HepG2 (cell line): ENCODE results near the gene PPIL3. TPM values are rescaled to one million over a fixed set of nuclear protein-coding genes. Genes with fewer than 3 reads are reported as not detected.
A peak's percentile ranks its signal among the peaks of the same experiment; 100 is the strongest.

Experiments
- ARHGAP35 ChIP-seq: sonication (generic); formaldehyde crosslinking; IDR thresholded peaks from 2 replicates; pipeline ENCODE4 v1.9.0; 2022; ENCODE audit warnings: mild to moderate bottlenecking, inconsistent platforms, moderate library complexity, missing genetic modification reagents, borderline replicate concordance
- FOXK1 ChIP-seq: sonication (generic); formaldehyde crosslinking; IDR thresholded peaks from 2 replicates; pipeline ENCODE4 v1.4.0; 2020; ENCODE audit warnings: low read depth, missing genetic modification reagents, borderline replicate concordance
- KAT2B ChIP-seq: fragments of 150-350 bp; IDR thresholded peaks from 2 replicates; pipeline ENCODE4 v1.6.1; 2014; ENCODE audit warnings: low read depth, low read length, borderline replicate concordance
- KLF15 ChIP-seq: sonication (generic); formaldehyde crosslinking; IDR thresholded peaks from 2 replicates; pipeline ENCODE4 v1.8.1; 2023; ENCODE audit warnings: borderline replicate concordance, mild to moderate bottlenecking, inconsistent platforms, missing genetic modification reagents, mixed read lengths
- MED13 ChIP-seq: sonication (generic); formaldehyde crosslinking; IDR thresholded peaks from 2 replicates; pipeline ENCODE4 v1.5.0; 2020; ENCODE audit warnings: missing genetic modification reagents
- POLR2G ChIP-seq: fragments of 200-400 bp; formaldehyde crosslinking; IDR thresholded peaks from 2 replicates; pipeline ENCODE4 v1.6.1; 2018; ENCODE audit warnings: mild to moderate bottlenecking, low read depth, low read length, moderate library complexity
- SKI ChIP-seq: fragments of 450-650 bp; IDR thresholded peaks from one replicate; pipeline ENCODE4 v1.6.1; 2018; ENCODE audit warnings: mild to moderate bottlenecking; ENCODE audit not compliant: partially characterized antibody
- SNAI1 ChIP-seq: sonication (generic); formaldehyde crosslinking; IDR thresholded peaks from 2 replicates; pipeline ENCODE4 v1.5.0; 2020; ENCODE audit warnings: mild to moderate bottlenecking, missing genetic modification reagents, borderline replicate concordance
- ZNF121 ChIP-seq: sonication (generic); formaldehyde crosslinking; IDR thresholded peaks from 2 replicates; pipeline ENCODE4 v1.5.0; 2020; ENCODE audit warnings: mild to moderate bottlenecking, missing genetic modification reagents
- ZSCAN22 ChIP-seq: sonication (generic); formaldehyde crosslinking; IDR thresholded peaks from 2 replicates; pipeline ENCODE4 v1.4.0; 2020; ENCODE audit warnings: mild to moderate bottlenecking, missing genetic modification reagents
- polyA plus RNA-seq, 8 experiments: library from polyadenylated mRNA; depleted of rRNA in 3 of 8; stranded (reverse) in 7 of 8; unstranded in 1 of 8; fragments of >200 nt; fragmentation: Illumina TruSeq in 4 of 8; extraction: Trizol in 4 of 8; gene quantifications; 2 replicates each; pipeline versions ENCODE4 v1.2.1 to v1.2.3, GENCODE V29; 2011 to 2016; ENCODE audit warnings: low read depth in 4 of 8, missing spikeins in 1 of 8, mixed read lengths in 1 of 8; ENCODE audit not compliant: insufficient read depth in 1 of 8
- total RNA-seq, 5 experiments: library from RNA; depleted of rRNA; stranded (reverse); fragments of >200 nt; fragmentation: Illumina TruSeq; extraction: Trizol; gene quantifications; 2 replicates each; pipeline ENCODE4 v1.2.3, GENCODE V29; 2016; ENCODE audit warnings: low read depth in 1 of 5
- TF ChIP-seq, protein P1 (sequence below): sonication (generic); formaldehyde crosslinking; IDR thresholded peaks from 2 replicates; pipeline ENCODE4 v1.4.0; 2020; ENCODE audit warnings: missing genetic modification reagents, borderline replicate concordance
- TF ChIP-seq, protein P2 (sequence below): sonication (generic); formaldehyde crosslinking; IDR thresholded peaks from 2 replicates; pipeline ENCODE4 v1.4.0; 2020; ENCODE audit warnings: missing genetic modification reagents
- TF ChIP-seq, protein P3 (sequence below): sonication (generic); formaldehyde crosslinking; IDR thresholded peaks from 2 replicates; pipeline ENCODE4 v1.4.0; 2020; ENCODE audit warnings: mild to moderate bottlenecking, missing genetic modification reagents
- TF ChIP-seq, protein P4 (sequence below): sonication (generic); formaldehyde crosslinking; conservative IDR thresholded peaks from 2 replicates; pipeline ENCODE4 v1.4.0; 2020; ENCODE audit warnings: missing genetic modification reagents

PPIL3 gene
- total and polyA plus RNA-seq, 2 of the 13 experiments (the other 11 are each of a cell fraction or from before 2014, with no cell fraction given): 98.7 to 107 TPM

DNA sequence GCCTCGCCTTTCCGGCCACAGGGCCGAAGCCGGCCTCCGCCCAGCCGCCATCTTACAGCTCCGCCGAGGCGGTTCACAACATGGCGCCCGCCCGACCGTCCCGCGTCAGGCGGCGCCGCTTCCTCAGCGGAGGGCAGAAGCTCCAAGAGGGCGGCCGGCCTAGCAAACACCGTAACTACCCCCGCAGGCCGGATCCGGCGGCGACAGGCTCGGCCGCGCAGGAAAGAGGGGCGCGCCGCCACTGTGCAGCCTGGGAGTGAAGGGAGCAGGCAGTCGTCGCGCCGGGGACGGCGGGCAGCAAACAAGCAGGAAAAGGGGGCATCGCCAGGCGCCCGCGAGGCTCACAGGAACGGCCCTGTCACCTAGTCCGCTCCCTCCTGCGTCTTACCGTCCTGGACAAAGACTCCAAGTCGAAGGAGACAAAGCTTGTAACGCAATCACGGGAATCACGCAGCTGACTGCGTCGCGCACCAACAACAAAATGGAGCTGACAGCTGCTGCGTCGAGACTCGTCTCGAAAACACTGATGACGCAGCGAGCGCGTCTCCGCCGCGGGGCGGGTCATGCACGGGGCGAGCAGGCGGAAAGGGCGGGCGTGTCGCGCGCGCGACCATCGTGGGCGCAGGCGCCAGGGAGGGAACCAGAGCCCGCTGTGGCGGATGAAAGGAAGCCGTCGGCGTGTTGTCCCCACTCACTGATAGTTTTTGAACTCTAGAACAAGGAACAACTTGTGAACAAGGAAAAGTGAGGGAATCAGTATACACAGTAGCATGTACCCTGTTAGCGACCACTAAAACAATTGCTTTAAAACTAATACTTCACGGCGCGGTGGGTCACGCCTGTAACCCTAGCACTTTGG lies 24.5 kb downstream of the PPIL3 start, which contains the start of gene CLK1 (continued):
- TF ChIP-seq KAT2B (no peak), FOXK1 (CRISPR knock-in tag) (peak; percentile 95), KLF15 (CRISPR knock-in tag) (peak; percentile 94; the same call in 1 of the 2 replicates), SNAI1 (CRISPR knock-in tag) (peak; percentile 98), POLR2G (peak; percentile 99), ZSCAN22 (CRISPR knock-in tag) (peak; percentile 42; the same call in 1 of the 2 replicates), MED13 (CRISPR knock-in tag) (0 out of 2 replicates have a peak, but pooled peaks have one; percentile 51), SKI (peak; percentile 83), ARHGAP35 (CRISPR knock-in tag) (peak; percentile 97), ZNF121 (CRISPR knock-in tag) (no peak; the same call in 1 of the 2 replicates)
- TF ChIP-seq, protein P1, sequence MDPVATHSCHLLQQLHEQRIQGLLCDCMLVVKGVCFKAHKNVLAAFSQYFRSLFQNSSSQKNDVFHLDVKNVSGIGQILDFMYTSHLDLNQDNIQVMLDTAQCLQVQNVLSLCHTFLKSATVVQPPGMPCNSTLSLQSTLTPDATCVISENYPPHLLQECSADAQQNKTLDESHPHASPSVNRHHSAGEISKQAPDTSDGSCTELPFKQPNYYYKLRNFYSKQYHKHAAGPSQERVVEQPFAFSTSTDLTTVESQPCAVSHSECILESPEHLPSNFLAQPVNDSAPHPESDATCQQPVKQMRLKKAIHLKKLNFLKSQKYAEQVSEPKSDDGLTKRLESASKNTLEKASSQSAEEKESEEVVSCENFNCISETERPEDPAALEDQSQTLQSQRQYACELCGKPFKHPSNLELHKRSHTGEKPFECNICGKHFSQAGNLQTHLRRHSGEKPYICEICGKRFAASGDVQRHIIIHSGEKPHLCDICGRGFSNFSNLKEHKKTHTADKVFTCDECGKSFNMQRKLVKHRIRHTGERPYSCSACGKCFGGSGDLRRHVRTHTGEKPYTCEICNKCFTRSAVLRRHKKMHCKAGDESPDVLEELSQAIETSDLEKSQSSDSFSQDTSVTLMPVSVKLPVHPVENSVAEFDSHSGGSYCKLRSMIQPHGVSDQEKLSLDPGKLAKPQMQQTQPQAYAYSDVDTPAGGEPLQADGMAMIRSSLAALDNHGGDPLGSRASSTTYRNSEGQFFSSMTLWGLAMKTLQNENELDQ (CRISPR knock-in tag): peak; percentile 92
- TF ChIP-seq, protein P2, sequence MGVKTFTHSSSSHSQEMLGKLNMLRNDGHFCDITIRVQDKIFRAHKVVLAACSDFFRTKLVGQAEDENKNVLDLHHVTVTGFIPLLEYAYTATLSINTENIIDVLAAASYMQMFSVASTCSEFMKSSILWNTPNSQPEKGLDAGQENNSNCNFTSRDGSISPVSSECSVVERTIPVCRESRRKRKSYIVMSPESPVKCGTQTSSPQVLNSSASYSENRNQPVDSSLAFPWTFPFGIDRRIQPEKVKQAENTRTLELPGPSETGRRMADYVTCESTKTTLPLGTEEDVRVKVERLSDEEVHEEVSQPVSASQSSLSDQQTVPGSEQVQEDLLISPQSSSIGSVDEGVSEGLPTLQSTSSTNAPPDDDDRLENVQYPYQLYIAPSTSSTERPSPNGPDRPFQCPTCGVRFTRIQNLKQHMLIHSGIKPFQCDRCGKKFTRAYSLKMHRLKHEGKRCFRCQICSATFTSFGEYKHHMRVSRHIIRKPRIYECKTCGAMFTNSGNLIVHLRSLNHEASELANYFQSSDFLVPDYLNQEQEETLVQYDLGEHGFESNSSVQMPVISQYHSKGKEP: peak; percentile 76; the same call in 1 of the 2 replicates
- TF ChIP-seq, protein P3, sequence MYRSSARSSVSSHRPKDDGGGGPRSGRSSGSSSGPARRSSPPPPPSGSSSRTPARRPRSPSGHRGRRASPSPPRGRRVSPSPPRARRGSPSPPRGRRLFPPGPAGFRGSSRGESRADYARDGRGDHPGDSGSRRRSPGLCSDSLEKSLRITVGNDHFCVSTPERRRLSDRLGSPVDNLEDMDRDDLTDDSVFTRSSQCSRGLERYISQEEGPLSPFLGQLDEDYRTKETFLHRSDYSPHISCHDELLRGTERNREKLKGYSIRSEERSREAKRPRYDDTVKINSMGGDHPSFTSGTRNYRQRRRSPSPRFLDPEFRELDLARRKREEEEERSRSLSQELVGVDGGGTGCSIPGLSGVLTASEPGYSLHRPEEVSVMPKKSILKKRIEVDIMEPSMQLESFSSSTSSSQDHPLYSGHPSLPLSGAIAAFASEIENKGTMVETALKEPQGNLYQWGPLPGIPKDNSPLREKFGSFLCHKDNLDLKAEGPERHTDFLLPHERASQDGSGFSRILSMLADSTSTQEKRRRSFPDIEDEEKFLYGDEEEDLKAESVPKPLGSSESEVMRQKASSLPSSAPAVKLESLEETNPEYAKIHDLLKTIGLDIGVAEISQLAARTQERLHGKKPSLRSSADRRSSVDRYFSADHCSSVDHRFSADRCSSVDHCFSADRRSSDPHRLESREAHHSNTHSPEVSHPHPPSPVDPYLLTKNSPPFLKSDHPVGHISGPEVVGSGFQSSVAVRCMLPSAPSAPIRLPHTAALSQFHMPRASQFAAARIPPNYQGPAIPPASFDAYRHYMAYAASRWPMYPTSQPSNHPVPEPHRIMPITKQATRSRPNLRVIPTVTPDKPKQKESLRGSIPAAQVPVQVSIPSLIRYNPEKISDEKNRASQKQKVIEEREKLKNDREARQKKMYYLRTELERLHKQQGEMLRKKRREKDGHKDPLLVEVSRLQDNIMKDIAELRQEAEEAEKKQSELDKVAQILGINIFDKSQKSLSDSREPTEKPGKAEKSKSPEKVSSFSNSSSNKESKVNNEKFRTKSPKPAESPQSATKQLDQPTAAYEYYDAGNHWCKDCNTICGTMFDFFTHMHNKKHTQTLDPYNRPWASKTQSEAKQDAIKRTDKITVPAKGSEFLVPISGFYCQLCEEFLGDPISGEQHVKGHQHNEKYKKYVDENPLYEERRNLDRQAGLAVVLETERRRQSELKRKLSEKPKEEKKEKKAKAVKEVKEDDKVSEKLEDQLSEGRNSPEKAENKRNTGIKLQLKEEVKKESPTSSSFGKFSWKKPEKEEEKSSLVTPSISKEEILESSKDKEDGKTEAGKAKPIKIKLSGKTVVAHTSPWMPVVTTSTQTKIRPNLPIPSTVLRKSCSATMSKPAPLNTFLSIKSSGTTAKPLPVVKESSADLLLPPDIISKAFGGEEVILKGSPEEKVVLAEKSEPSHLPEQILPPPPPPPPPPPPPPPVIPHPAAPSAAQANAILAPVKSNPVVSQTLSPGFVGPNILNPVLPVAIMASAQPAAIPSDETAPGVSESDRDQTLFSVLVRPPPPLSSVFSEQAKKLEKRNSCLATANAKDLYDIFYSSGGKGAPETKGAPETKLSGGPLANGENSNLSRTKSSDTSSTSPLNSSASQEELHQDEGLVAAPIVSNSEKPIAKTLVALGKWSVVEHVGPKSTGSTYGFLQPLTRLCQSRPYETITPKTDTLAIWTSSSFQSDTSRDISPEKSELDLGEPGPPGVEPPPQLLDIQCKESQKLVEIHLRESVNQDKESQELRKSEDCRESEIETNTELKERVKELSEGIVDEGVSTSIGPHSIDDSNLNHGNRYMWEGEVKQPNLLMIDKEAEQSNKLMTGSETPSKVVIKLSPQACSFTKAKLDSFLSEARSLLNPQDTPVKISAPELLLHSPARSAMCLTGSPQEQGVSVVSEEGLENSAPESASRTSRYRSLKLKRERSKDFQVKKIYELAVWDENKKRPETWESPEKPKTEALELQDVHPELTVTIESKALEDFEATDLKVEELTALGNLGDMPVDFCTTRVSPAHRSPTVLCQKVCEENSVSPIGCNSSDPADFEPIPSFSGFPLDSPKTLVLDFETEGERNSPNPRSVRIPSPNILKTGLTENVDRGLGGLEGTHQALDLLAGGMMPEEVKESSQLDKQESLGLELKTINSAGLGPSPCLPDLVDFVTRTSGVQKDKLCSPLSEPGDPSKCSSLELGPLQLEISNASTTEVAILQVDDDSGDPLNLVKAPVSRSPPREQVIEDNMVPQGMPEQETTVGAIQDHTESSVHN (CRISPR knock-in tag): peak; percentile 91; the same call in 1 of the 2 replicates
- TF ChIP-seq, protein P4, sequence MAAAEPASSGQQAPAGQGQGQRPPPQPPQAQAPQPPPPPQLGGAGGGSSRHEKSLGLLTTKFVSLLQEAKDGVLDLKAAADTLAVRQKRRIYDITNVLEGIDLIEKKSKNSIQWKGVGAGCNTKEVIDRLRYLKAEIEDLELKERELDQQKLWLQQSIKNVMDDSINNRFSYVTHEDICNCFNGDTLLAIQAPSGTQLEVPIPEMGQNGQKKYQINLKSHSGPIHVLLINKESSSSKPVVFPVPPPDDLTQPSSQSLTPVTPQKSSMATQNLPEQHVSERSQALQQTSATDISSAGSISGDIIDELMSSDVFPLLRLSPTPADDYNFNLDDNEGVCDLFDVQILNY (CRISPR knock-in tag): peak; percentile 71; the same call in 1 of the 2 replicates
